WI38 (cell line): ENCODE data around the gene GPR183.

Experiments used
- H3K4me3 ChIP-seq: 2 replicates; pipeline ENCODE4 v1.5.1; 2011; ENCODE audit warnings: low read depth, mild to moderate bottlenecking, control low read depth, low read length
- CTCF ChIP-seq: IDR thresholded peaks from 2 replicates; pipeline ENCODE4 v1.5.1; 2012; ENCODE audit warnings: low read depth, mild to moderate bottlenecking, control low read depth, low read length

Gene GPR183

GRCh38 chr13:99339230-99339721 lies 32.1 kb upstream of the GPR183 start:
- no peak overlapping the region for H3K4me3 ChIP-seq
- TF ChIP-seq CTCF: no peak

GRCh38 chr13:99335603-99336002 lies 28.4 kb upstream of the GPR183 start:
- no peak overlapping the region for H3K4me3 ChIP-seq
- TF ChIP-seq CTCF: no peak

GRCh38 chr13:99335087-99335486 lies 27.9 kb upstream of the GPR183 start:
- no peak for TF ChIP-seq CTCF

GRCh38 chr13:99334221-99334620 lies 27.0 kb upstream of the GPR183 start:
- H3K4me3 ChIP-seq: no peak overlapping the region
- TF ChIP-seq CTCF: no peak

More at GRCh38 chr13:99335087-99335486, 27.9 kb upstream of the GPR183 start:
- H3K4me3 ChIP-seq: no peak overlapping the region

GRCh38 chr13:99332456-99332855 lies 25.3 kb upstream of the GPR183 start:
- no peak overlapping the region for H3K4me3 ChIP-seq
- no peak for TF ChIP-seq CTCF

- no peak overlapping the region for H3K4me3 ChIP-seq
- TF ChIP-seq CTCF: no peak
These were observed 24.7 kb upstream of the GPR183 start for GRCh38 chr13:99331881-99332293.

- no peak overlapping the region for H3K4me3 ChIP-seq
- no peak for TF ChIP-seq CTCF
These were observed 23.7 kb upstream of the GPR183 start for GRCh38 chr13:99330942-99331341.
